ENCODE results near the gene CCNJL. TPM values are rescaled to one million over a fixed set of nuclear protein-coding genes. Genes with fewer than 3 reads are reported as not detected.

Gene CCNJL
- total RNA-seq, 2 donors from 2014 or later = 5.5 to 5.6 TPM

DNA sequence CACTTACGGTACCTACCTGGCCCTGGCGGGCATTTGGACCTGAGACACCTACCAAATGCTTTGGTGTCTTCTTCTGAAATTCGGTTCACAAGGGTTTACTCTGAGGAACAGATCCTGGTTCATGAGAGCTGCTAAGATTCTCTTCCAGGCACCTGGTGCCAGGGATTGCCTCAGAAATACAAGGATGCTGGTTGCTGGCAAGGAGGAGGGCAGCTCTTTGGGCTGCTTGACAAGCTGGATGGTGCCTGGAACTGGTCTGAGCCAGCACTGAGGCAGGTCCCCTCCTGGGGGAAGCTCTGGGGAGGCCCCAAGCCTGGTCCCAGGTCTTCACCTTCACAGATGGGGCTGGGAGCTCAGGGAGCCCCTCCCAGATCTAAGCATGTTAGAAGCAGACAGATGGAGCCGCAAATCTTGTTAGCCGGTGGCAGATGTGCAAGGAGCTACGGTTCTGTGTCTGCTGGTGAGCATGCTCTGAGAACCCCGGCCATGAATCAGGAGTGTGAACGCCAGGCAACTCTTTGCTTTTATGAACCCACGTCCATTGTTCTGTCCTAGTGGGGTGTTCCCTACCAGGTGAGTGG is 66.8 kb downstream of the CCNJL start:
- DNase-seq (no peak), ATAC-seq (no peak)
- intact Hi-C loops (cut with DNase I) = no loop called here

DNA sequence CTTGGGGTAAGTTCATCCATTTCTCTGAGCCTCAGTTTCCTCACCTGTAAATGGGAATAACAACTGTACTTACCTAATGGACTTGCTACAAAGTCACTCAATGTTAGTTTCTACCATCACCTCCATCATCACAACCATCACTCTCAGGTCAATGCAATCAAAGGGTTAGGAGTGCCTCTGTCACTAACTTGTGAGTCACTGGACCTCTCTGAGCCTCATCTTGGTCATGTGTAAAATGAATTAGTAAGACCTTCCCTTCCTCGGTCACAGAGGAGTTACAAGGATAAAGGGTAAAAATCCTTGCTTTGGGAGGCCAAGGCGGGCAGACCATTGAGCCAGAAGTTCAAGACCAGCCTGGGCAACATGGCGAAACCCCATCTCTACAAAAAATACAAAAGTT is 70.2 kb downstream of the CCNJL start:
- no peak for ATAC-seq
- intact Hi-C loops (cut with DNase I) = no loop called here
- no peak for DNase-seq

DNA sequence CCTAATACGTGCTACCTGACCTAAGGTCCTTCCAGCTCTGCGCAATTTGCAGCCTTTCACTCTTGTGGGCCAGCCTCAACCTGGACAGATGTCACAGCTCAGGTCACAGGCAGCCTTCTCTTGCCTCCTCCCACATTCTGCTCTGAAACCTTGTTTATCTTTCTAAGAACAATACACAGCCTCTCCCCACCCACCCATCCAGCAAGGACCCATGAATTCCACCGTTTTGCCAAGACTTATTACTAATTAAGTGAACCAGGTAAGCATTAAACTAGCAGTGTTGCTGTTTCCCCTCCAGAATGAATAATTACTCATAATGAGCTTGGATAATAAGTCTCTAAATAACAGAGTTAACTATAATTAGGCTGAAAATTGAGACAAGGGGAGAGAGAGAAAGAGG is 72.0 kb downstream of the CCNJL start:
- DNase-seq = no peak
- intact Hi-C loops (cut with DNase I) = no loop called here
- ATAC-seq = no peak

DNA sequence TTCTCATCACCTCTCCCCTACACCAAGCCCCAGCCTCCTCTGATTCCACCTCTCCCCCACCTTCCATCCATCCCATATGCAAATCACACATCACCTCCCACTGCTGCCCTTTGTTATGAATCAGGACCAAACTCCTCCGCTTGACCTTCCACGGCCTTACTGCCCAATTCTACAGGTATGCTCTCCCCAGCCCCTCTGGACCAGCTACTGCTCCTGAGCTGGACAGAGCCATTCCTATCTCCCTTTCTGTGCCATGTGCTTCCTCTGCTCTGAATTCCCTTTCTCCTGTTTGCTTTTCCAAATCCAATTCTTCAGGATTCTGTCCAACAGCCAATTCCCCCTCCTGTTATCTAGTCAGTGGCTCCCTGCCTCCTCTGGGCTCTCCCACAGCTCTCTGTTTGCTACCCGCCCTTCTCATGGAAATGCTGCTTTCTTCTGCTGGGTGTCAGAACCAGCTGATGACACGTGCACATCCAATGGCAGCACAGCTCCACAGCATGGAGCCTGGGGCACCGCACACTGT is 74.7 kb downstream of the CCNJL start:
- intact Hi-C loops (cut with DNase I) = no loop called here
- no peak for DNase-seq
- ATAC-seq = no peak

DNA sequence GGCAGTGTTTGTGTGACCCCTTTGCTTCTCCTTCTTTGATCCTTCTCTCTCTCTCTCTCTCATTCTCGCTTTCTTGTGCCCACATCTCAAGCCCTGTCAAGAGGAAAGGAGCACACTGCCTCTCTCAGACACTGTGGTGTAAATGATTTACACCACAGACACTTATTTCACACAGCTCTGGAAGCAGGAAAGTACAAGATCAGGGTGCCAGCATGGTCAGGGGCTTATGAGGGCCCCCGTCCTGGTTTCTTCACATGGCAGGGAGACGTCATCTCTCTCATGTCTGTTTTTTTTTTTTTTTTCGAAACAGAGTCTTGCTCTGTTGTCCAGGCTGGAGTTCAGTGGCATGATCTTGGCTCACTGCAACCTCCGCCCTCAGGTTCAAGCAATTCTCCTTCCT is 76.6 kb downstream of the CCNJL start:
- no peak for ATAC-seq
- intact Hi-C loops (cut with DNase I) = no loop called here
- DNase-seq = no peak

DNA sequence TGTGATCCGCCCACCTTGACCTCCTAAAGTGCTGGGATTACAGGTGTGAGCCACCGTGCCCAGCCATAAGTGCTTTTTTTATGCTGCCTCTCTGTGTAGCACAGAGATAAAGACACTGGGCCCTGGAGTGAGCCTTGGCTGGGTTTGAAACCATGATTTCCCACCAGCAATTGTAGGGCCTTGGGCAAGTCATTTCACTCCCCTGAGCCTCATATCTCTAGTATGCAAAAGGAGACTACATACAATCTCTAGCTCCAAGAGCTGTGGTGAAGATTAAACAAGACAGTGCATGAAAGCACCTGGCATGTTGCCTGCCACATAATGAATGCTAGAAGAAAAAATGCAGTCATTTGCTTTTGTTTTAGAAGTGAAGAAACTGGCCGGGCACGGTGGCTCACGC is 79.1 kb downstream of the CCNJL start:
- ATAC-seq = no peak

DNA sequence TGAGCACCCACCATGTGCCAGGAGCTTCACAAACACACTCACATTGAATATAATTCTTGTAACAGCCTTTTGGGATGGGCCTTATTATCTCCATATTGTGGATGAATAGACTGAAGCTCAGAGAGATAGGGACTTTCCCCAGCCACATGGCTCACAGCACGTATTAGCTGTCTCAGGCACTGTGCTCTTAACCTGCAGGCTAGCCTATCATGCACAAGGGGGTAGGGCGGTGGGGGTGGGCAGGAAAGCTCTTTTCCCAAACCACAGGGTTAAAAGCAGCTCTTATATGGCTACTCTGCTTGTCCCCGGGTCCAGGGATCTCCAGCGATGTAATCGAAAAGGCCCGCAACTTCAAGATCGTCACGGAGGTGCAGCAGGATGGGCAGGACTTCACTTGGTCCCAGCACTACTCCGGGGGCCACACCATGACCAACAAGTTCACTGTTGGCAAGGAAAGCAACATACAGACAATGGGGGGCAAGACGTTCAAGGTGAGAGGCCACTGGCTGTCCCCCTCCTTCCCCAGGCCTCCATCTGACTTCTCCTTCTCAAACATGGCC is 80.5 kb downstream of the CCNJL start:
- DNase-seq = no peak
- intact Hi-C loops (cut with DNase I) = no loop called here
- ATAC-seq = no peak

More for the DNA sequence above, 79.1 kb downstream of the CCNJL start:
- no peak for DNase-seq
- intact Hi-C loops (cut with DNase I) = no loop called here

DNA sequence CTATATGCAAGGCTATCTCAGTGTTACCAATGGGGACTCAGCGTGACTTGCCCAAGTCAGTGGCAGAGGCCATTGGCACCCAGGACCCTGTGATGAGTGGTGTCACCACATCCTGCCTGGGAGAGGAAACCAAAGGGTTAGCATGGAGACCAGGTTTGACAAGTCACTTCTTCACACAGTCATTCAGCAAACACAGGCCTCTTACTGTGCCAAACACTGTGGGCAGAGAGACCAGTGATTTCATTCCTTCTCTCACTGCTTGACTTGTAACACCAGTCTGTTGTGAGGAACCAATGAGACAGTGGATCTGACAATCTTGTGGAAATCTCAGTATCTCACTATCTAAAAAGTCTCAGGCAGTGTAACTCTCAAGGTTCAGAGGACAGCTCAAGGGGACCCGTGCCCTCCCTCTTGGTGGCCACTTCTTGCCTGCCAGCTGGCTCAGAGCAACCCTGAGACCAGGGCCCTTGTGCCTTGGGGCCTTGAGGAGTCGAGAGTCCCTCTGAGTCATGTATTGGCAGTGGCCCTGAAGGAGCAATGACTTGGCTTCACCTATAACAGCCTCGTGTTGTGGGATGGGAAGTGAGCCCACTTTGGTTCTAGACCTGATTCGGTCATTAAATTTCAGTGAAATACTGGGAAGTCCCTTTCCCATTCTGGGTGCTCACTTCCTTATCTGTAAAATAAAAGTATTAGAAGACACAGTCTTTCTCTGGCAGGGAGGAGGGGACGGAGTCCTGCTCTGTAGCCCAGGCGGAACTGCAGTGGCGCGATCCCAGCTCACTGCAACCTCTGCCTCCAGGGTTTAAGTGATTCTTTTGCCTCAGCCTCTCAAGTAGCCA is 81.5 kb downstream of the CCNJL start:
- ATAC-seq (peak; percentile 47), DNase-seq (peak; percentile 30)
- intact Hi-C loops (cut with DNase I) = no loop called here

DNA sequence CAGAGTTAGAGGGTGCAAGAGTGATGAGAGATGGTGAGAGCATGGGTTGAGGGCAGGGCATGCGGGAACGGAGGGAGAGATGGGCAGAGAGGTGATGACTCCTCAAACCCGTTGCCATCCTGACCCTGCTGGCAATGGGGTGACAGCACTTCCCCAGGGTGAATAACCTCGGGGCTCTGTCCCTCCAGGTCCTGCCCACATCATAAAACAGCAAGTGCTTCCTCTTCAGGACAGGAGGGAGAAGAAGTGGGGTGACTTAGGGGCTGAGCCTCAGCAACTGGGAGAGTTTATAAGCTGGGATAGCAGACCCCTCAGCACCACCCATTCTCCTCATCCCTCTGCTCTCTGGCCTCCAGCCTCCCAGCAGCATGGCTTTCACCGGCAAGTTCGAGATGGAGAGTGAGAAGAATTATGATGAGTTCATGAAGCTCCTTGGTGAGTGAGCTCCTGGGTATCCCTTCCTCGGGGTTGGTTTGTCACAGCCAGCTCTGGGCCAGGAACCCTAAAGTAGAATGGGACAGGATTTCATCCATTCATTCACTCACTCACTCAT is 83.1 kb downstream of the CCNJL start, which contains the start of gene FABP6:
TSS of gene FABP6 (plus strand) at position 317 of the 553 bp plus-strand sequence. CDS start at position 369, 52 bp downstream.
- ATAC-seq (no peak), DNase-seq (no peak)
- intact Hi-C loops (cut with DNase I) = no loop called here

DNA sequence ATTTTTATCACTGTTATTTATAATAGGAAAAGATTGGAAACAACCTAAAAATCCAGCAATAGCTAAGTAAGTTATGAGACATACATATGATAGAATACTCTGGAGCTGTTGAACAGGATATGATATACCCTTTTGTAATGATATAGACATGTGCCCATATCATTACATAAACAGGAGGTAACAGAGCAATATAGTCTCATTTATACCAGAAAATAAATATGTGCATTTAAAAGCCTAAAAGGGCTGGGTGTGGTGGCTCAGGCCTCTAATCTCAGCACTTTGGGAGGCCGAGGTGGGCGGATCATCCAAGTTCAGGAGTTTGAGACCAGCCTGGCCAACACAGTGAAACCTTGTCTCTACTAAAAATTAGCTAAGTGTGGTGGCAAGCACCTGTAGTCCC is 85.4 kb downstream of the CCNJL start:
- intact Hi-C loops (cut with DNase I) = no loop called here
- no peak for ATAC-seq
- DNase-seq = no peak

DNA sequence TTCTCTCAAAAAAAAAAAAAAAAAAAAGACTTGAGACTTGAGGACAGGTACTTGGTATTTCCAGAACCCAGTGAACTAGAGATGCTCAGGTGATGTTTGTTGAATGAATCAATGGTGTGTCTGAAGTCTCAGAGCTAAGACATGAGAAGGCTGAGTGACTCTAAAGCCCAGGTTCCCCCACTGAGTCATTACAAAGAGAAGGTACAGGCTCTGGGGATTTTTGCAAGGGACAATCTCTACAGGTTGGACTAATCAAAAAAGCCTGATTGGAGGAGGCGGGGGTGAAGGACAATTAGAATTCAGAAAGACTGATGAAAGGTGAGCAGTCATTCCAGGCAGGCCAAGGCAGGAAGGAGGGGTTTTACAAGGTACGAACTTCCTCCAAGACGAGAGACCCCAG is 91.3 kb downstream of the CCNJL start:
- DNase-seq (no peak), ATAC-seq (no peak)
- intact Hi-C loops (cut with DNase I) = no loop called here

DNA sequence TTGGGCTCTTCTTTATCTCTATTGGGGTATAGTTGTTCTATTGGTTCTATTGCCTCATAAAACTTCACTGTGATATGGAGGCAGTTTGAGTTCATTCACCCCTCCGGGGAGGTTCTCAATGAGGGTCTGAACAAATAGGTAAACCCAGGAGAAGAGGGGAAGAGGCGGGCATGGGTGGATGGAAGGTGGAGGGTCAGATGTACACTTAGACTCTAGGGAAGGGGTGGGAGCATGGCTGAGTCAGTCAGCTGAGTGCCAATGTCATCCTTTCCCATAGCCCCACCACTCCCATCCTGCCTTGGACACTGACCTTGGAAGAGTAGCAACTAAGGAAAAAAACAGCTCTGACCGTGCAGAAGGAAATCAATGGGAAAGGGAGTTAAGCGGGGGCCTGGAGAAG is 93.0 kb downstream of the CCNJL start:
- intact Hi-C loops (cut with DNase I) = no loop called here
- no peak for ATAC-seq

DNA sequence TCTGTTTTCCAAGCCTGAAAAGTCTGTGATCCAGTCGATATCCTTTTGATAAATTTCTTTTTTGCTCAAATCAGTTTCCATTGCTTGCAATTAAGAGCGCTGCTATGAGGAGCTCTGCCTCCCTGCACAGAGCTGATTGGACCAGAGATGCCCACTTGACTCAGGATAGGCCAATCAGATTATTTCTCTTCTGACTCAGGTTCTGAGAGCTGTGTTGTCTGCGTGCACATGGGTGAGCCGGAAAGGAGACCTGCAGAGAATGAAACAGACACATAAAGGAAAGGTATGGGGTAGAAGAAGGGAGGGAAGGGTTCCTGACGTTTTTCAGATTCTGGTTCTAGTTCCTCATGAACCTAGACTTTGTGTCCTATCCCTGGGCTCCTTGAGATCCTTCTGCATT is 98.8 kb downstream of the CCNJL start:
- DNase-seq = no peak
- no peak for ATAC-seq
- intact Hi-C loops (cut with DNase I) = no loop called here

More for the DNA sequence above, 93.0 kb downstream of the CCNJL start:
- DNase-seq = no peak

DNA sequence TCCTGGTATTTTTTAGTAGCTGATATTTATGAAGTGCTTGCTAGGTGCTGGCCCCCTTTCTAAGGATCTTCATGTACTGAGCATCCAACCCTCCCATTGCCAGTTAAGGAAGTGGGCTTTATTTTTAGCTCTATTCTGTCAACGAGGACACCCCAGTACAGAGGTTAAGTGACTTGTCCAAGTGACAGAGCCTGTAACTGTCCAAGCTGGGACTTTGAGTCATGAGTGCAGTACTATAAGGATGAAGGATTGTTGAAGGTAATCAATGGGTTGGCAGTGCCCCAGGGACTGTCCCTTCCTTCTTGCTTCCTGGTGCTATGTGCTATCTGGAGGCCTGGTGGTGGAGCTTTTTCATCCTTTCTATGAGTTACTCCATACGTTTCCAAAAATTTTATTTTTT is 101.0 kb downstream of the CCNJL start:
- intact Hi-C loops (cut with DNase I) = no loop called here
- ATAC-seq (peak; percentile 82 to 86), DNase-seq (no peak)

DNA sequence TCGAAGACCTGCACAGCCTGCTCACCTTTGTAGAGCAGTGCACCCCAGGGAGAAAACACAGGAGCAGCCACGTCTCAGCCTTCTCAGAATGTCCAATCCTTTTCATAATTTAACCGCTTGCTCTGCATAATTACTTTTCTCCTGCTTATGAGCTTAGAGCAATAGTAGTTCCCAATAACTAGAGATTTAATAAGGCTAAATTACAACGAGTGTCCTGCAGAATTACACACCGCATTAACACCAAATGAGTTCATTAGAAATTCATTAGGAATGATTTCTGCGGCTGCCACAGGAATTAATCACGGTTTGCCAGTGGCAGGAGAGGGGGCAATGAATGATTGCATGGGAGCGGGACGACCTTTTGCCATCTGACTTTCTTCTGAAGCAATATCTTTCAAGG is 101.8 kb downstream of the CCNJL start:
- DNase-seq = no peak
- intact Hi-C loops (cut with DNase I) = no loop called here
- no peak for ATAC-seq

DNA sequence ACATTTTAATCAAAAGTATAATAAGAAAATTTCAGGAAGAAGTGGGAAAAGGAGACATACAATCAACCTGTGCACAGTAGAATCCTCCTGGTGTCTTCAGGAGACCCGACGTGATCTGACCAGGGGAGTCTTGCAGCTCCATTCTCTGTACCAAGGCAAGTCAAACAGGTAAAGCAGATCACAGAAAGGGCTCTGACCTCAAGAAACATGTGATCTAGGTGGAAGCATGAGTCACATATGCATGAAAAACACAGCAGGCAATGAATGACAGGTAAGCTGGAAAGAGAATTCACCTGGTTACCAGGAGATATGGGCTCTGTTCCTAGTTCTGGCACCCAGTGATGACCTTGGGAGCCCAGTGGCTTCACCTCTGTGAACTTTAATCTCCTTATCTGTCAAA is 102.4 kb downstream of the CCNJL start:
- ATAC-seq = no peak
- intact Hi-C loops (cut with DNase I) = no loop called here

DNA sequence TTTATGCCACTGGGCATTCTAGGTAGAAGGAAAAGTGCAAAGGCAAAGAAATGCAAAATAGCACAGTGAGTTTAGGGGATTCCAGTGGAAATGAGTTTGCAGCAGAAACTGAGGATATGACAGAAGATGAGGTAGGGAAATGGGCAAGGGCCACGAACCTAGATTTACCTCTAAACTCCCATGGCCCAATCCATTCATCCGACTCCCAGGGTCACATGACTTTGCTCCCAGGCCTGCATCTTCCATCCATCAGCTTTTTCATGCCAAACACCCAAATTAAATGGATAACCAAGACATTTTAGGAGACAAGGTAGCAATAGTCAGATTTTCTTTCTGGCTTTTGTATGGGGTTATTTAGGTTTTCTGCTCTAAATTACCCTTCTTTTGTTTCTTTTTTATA is 105.3 kb downstream of the CCNJL start:
- intact Hi-C loops (cut with DNase I) = no loop called here

More for the DNA sequence above, 102.4 kb downstream of the CCNJL start:
- no peak for DNase-seq

More for the DNA sequence above, 105.3 kb downstream of the CCNJL start:
- no peak for DNase-seq
- ATAC-seq = no peak
